Loucy (cell line): Measurements from ENCODE around the gene NUDT3.

ENCODE experiments used
- H2AFZ ChIP-seq: fragments of 200-600 bp; sonication (generic); 2 replicates; pipeline ENCODE4 v1.6.0; 2016; ENCODE audit warnings: antibody characterized with exemption, mild to moderate bottlenecking, low read length, moderate library complexity
- H3F3A ChIP-seq: fragments of 200-600 bp; 2 replicates; pipeline ENCODE4 v1.6.0; 2016; ENCODE audit warnings: antibody characterized with exemption, low read depth, mild to moderate bottlenecking
- H3K27me3 ChIP-seq: fragments of 200-600 bp; sonication (generic); 2 replicates; pipeline ENCODE4 v1.6.1; 2014; ENCODE audit warnings: low read length, mild to moderate bottlenecking; ENCODE audit not compliant: insufficient read depth, poor library complexity, severe bottlenecking
- H3K36me3 ChIP-seq: fragments of 200-600 bp; sonication (generic); 2 replicates; pipeline ENCODE4 v1.6.1; 2016; ENCODE audit warnings: low read length; ENCODE audit not compliant: insufficient read depth
- H3K4me1 ChIP-seq: fragments of 200-600 bp; sonication (generic); 2 replicates; pipeline ENCODE4 v1.5.1; 2014; ENCODE audit warnings: low read length, mild to moderate bottlenecking; ENCODE audit not compliant: insufficient read depth, poor library complexity, severe bottlenecking
- H3K4me2 ChIP-seq: fragments of 200-600 bp; sonication (generic); 2 replicates; pipeline ENCODE4 v1.6.0; 2014; ENCODE audit warnings: antibody characterized with exemption, low read length, low read depth, mild to moderate bottlenecking; ENCODE audit not compliant: poor library complexity, severe bottlenecking
- H3K4me3 ChIP-seq: fragments of 200-600 bp; sonication (generic); 2 replicates; pipeline ENCODE4 v1.5.1; 2014; ENCODE audit warnings: low read length, mild to moderate bottlenecking, mixed read lengths; ENCODE audit not compliant: poor library complexity, severe bottlenecking
- H3K79me2 ChIP-seq: fragments of 200-600 bp; sonication (generic); 2 replicates; pipeline ENCODE4 v1.6.1; 2014; ENCODE audit warnings: low read length; ENCODE audit not compliant: insufficient read depth
- H3K9ac ChIP-seq: fragments of 200-600 bp; sonication (generic); 2 replicates; pipeline ENCODE4 v1.6.0; 2014; ENCODE audit warnings: mild to moderate bottlenecking, low read depth, low read length, moderate library complexity; ENCODE audit not compliant: poor library complexity, severe bottlenecking
- H3K9me2 ChIP-seq: fragments of 200-600 bp; sonication (generic); replicated peaks from 2 replicates; pipeline ENCODE4 v1.6.1; 2016; ENCODE audit warnings: low read depth, low read length, mixed read lengths
- H3K9me3 ChIP-seq: fragments of 200-600 bp; sonication (generic); 2 replicates; pipeline ENCODE4 v1.6.1; 2014; ENCODE audit warnings: mild to moderate bottlenecking, antibody characterized with exemption, low read length, low read depth; ENCODE audit not compliant: insufficient read depth
- H4K20me1 ChIP-seq: fragments of 200-600 bp; sonication (generic); 2 replicates; pipeline ENCODE4 v1.6.0; 2014; ENCODE audit warnings: antibody characterized with exemption, low read length, mild to moderate bottlenecking; ENCODE audit not compliant: insufficient read depth, poor library complexity, severe bottlenecking
- CTCF ChIP-seq: fragments of 200-600 bp; sonication (generic); conservative IDR thresholded peaks from 2 replicates; pipeline ENCODE4 v1.5.1; 2014; ENCODE audit warnings: mild to moderate bottlenecking, antibody characterized with exemption, low read length
- EZH2phosphoT487 ChIP-seq: fragments of 200-600 bp; IDR thresholded peaks from 2 replicates; pipeline ENCODE4 v1.6.1; 2018; ENCODE audit warnings: antibody characterized with exemption, mild to moderate bottlenecking, moderate library complexity, borderline replicate concordance

The NUDT3 gene

GRCh38 chr6:34276191-34276590 lies 116.3 kb downstream of the NUDT3 start:
- no peak overlapping the region for H2AFZ ChIP-seq
- no peaks in the 10 kb centered on the region for H3F3A ChIP-seq
- TF ChIP-seq EZH2phosphoT487 (no peak), CTCF (no peak)
- H3K36me3 ChIP-seq: peaks cover 3% of the 10 kb centered on the region; the same call in 1 of the 2 replicates
- H3K9me2 ChIP-seq: no peaks in the 10 kb centered on the region
- no peaks in the 10 kb centered on the region for H4K20me1 ChIP-seq
- H3K4me3 ChIP-seq: no peak overlapping the region
- no peak overlapping the region for H3K4me2 ChIP-seq
- no peaks in the 10 kb centered on the region for H3K9me3 ChIP-seq
- no peaks in the 10 kb centered on the region for H3K27me3 ChIP-seq
- no peaks in the 10 kb centered on the region for H3K79me2 ChIP-seq
- H3K4me1 ChIP-seq: peaks cover 21% of the 10 kb centered on the region
- H3K9ac ChIP-seq: no peak overlapping the region

DNA sequence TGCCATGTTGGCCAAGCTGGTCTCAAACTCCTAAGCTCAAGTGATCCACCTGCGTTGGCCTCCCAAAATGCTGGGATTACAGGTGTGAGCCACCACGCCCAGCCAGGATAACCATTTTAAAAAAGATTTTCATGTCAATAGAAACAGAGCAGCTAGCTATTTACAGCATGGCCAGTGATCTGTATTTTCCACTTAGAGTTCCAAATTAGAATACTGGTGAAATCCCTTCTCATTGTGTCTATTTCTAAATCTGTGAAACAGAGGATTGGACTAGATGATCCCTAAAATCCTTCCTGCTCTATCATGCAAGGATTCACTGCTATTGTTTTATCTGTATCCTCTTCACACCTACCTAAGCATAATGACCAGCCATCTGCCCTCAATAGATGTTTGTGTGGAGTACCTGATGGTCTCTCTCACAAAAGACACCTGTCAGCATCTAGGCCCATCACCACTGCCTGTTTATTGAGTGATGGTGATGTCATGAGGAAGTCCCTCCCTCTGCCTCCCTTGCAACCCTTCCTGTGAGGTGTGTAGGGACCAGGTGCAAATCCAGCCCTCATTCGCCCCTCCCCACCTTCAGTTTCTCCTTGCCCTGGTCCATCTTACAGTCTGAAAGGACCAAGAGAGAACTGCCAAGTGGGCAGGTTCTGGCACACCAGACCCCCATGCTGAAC lies 117.2 kb downstream of the NUDT3 start:
- no peaks in the 10 kb centered on the region for H3K9me2 ChIP-seq
- TF ChIP-seq CTCF (no peak), EZH2phosphoT487 (no peak)
- peaks cover 3% of the 10 kb centered on the region; the same call in 1 of the 2 replicates for H3K36me3 ChIP-seq
- no peak overlapping the region for H3K4me2 ChIP-seq
- no peaks in the 10 kb centered on the region for H3K79me2 ChIP-seq
- peaks cover 23% of the 10 kb centered on the region for H3K4me1 ChIP-seq
- H2AFZ ChIP-seq: no peak overlapping the region
- H3K27me3 ChIP-seq: no peaks in the 10 kb centered on the region
- H3F3A ChIP-seq: no peaks in the 10 kb centered on the region
- no peak overlapping the region for H3K4me3 ChIP-seq
- H4K20me1 ChIP-seq: no peaks in the 10 kb centered on the region
- H3K9me3 ChIP-seq: no peaks in the 10 kb centered on the region
- no peak overlapping the region for H3K9ac ChIP-seq

DNA sequence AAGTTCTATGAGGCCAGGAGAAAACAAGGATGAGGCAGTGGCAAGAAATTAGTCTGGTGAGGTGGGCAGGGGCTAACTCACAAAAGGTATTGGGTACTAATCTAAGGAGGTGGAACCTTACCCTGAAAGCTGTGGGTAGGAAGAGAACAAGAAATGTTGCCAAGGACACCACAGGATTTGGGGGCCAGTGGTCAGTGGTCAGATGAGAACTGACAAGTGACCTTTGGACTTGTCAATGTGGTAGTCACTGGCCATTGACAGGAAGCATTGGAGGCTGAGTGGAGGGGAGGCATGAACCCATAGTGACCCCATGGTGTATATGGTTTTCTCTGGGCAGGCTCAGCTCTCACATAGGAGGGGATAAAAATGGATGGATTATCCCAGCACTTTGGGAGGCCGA lies 118.3 kb downstream of the NUDT3 start:
- Histone ChIP-seq H3K9me3 (no peaks in the 10 kb centered on the region), H3K4me2 (peak overlapping the region; percentile 79), H3F3A (no peaks in the 10 kb centered on the region), H3K9ac (peak overlapping the region; percentile 55), H3K79me2 (no peaks in the 10 kb centered on the region), H3K27me3 (no peaks in the 10 kb centered on the region), H3K9me2 (no peaks in the 10 kb centered on the region), H3K36me3 (no peaks in the 10 kb centered on the region), H2AFZ (no peak overlapping the region), H3K4me1 (peaks cover 29% of the 10 kb centered on the region), H3K4me3 (peak overlapping the region; percentile 55), H4K20me1 (no peaks in the 10 kb centered on the region)
- TF ChIP-seq EZH2phosphoT487 (no peak), CTCF (no peak)
